Measurements from ENCODE around the gene SLC12A1. TPM values are rescaled to one million over a fixed set of nuclear protein-coding genes. Genes with fewer than 3 reads are reported as not detected.

The SLC12A1 gene
- total and polyA plus RNA-seq, 7 donors: not detected

- H3K4me1 ChIP-seq: no peaks in the 10 kb centered on the region
- H3K27me3 ChIP-seq (ENCODE audit: insufficient read depth in 3 of 3, low read length in 2 of 3): peaks cover 0 to 34% (median 8%) of the 10 kb centered on the region in 3 donors
- intact Hi-C loops (cut with DNase I): no loop called here
- H3K9me3 ChIP-seq: no peaks in the 10 kb centered on the region
- no peak for TF ChIP-seq CTCF (IDR thresholded peaks at IDR 0.05)
- H3K27ac ChIP-seq: no peak overlapping the region
- DNase-seq: no peak
- 50 to 56% (median 52%) methylated on average over 2 of the region's 2 CpGs for WGBS, 3 donors
- ATAC-seq: no peak
- H3K4me3 ChIP-seq: peak overlapping the region; percentile 71
- no peaks in the 10 kb centered on the region for H3K36me3 ChIP-seq (ENCODE audit: insufficient read depth in 1 of 2, low read depth in 1 of 2)
Measured at GRCh38 chr15:48176957-48177356, 29.1 kb upstream of the SLC12A1 start.

- intact Hi-C loops (cut with DNase I): no loop called here
- H3K4me3 ChIP-seq: peak overlapping the region; percentile 71
- H3K4me1 ChIP-seq: no peaks in the 10 kb centered on the region
- peaks cover 0 to 34% (median 8%) of the 10 kb centered on the region in 3 donors for H3K27me3 ChIP-seq (ENCODE audit: insufficient read depth in 3 of 3, low read length in 2 of 3)
- no peak overlapping the region for H3K27ac ChIP-seq
- DNase-seq: no peak
- peak in 3 of 4 donors; percentile 33 to 53 (median 39) for ATAC-seq
- no peak for TF ChIP-seq CTCF (IDR thresholded peaks at IDR 0.05)
- 2 to 3% (median 2%) methylated on average over 10 of the region's 10 CpGs for whole genome bisulfite sequencing, 3 donors
- no peaks in the 10 kb centered on the region for H3K9me3 ChIP-seq
- no peaks in the 10 kb centered on the region for H3K36me3 ChIP-seq (ENCODE audit: insufficient read depth in 1 of 2, low read depth in 1 of 2)
Measured at GRCh38 chr15:48177383-48177765, 28.7 kb upstream of the SLC12A1 start.

- intact Hi-C loops (cut with DNase I): no loop called here
- WGBS, 3 donors: 2 to 4% (median 2%) methylated on average over 58 to 71 of the region's 71 CpGs
Measured at GRCh38 chr15:48177766-48178647, 28.1 kb upstream of the SLC12A1 start, which contains the start of gene MYEF2. Gene MYEF2 (minus strand): TSS chr15:48178295. CDS start chr15:48178237, 58 bp downstream.

GRCh38 chr15:48178648-48178931 lies 27.5 kb upstream of the SLC12A1 start:
- H3K9me3 ChIP-seq: no peaks in the 10 kb centered on the region
- H3K36me3 ChIP-seq (ENCODE audit: insufficient read depth in 1 of 2, low read depth in 1 of 2): no peaks in the 10 kb centered on the region
- no peak for TF ChIP-seq CTCF (IDR thresholded peaks at IDR 0.05)
- ATAC-seq (no peak), DNase-seq (no peak)
- no peaks in the 10 kb centered on the region for H3K4me1 ChIP-seq
- H3K27ac ChIP-seq: no peak overlapping the region
- H3K4me3 ChIP-seq: peak overlapping the region; percentile 71
- intact Hi-C loops (cut with DNase I): no loop called here
- WGBS, 3 donors: 81 to 90% (median 84%) methylated on average over 1 of the region's 1 CpG
- H3K27me3 ChIP-seq (ENCODE audit: insufficient read depth in 3 of 3, low read length in 2 of 3): peaks cover 0 to 34% (median 10%) of the 10 kb centered on the region in 3 donors

More at GRCh38 chr15:48177766-48178647, 28.1 kb upstream of the SLC12A1 start, which contains the start of gene MYEF2:
- peaks cover 0 to 34% (median 10%) of the 10 kb centered on the region in 3 donors for H3K27me3 ChIP-seq (ENCODE audit: insufficient read depth in 3 of 3, low read length in 2 of 3)
- peak within 1 kb of the TSS; percentile 71 for H3K4me3 ChIP-seq
- no peaks in the 10 kb centered on the region for H3K4me1 ChIP-seq
- no peaks in the 10 kb centered on the region for H3K36me3 ChIP-seq (ENCODE audit: insufficient read depth in 1 of 2, low read depth in 1 of 2)
- H3K27ac ChIP-seq: no peak within 1 kb of the TSS
- peak; percentile 55 to 57 for DNase-seq
- no peaks in the 10 kb centered on the region for H3K9me3 ChIP-seq
- TF ChIP-seq CTCF (IDR thresholded peaks at IDR 0.05): no peak
- peak in 3 of 4 donors; percentile 37 to 47 (median 40) for ATAC-seq
